Endothelial cell of umbilical vein (primary cell): ENCODE data around the gene DDIT3. TPM values are rescaled to one million over a fixed set of nuclear protein-coding genes. Genes with fewer than 3 reads are reported as not detected.

Experiments
- BruUV-seq: library from RNA; stranded (reverse); fragments of 400-500 nt; replicated peaks from 2 replicates; lab custom pipeline; 2021; lab: Mats Ljungman, UMichigan
- CTCF ChIA-PET: fragments of 300-600, 350-600 bp; sonication (Branson Sonifier 250); formaldehyde crosslinking; loops from one replicate; lab custom pipeline; 2021; ENCODE audit warnings: antibody characterized with exemption, inconsistent platforms; lab: Charles Lee
- POLR2A ChIA-PET: fragments of 300-600, 350-600 bp; sonication (Branson Sonifier 250); formaldehyde crosslinking; loops from one replicate; lab custom pipeline; 2021; ENCODE audit warnings: antibody characterized with exemption, inconsistent platforms; lab: Charles Lee
- DNase-seq: peaks from one replicate; pipeline ENCODE4 v3.0.0-alpha.2; 2011; ENCODE audit warnings: low read depth, low spot score
- FAIRE-seq: peaks from 2 replicates; lab custom pipeline; 2011; peaks lifted over from hg19 to GRCh38; lab: Jason Lieb, UNC
- H2AFZ ChIP-seq: 2 replicates; pipeline ENCODE4 v1.6.0; 2012; ENCODE audit warnings: low read depth, low read length, control low read depth, inconsistent platforms
- H3K27ac ChIP-seq: 2 replicates; pipeline ENCODE4 v1.5.1; 2011; ENCODE audit warnings: low read depth, mild to moderate bottlenecking, control low read depth, low read length, moderate library complexity; ENCODE audit not compliant: insufficient read depth
- H3K27me3 ChIP-seq, 2 experiments: 2 replicates each; pipeline versions ENCODE4 v1.6.0 to v1.6.1; 2011; ENCODE audit warnings: low read length in 2 of 2, mixed read lengths in 1 of 2; ENCODE audit not compliant: control insufficient read depth in 2 of 2, insufficient read depth in 2 of 2
- H3K36me3 ChIP-seq, 2 experiments: 2 replicates in 1 of 2; 3 replicates in 1 of 2; pipeline ENCODE4 v1.5.1; 2011; ENCODE audit warnings: low read length in 2 of 2, mild to moderate bottlenecking in 1 of 2, moderate library complexity in 1 of 2; ENCODE audit not compliant: control insufficient read depth in 2 of 2, insufficient read depth in 2 of 2; ENCODE audit errors: extremely low read depth in 1 of 2
- H3K4me1 ChIP-seq: 3 replicates; pipeline ENCODE4 v1.5.1; 2011; ENCODE audit warnings: mild to moderate bottlenecking, low read length; ENCODE audit not compliant: control insufficient read depth, insufficient read depth; ENCODE audit errors: extremely low read depth
- H3K4me2 ChIP-seq: 2 replicates; pipeline ENCODE4 v1.6.1; 2011; ENCODE audit warnings: low read length, control low read depth, mixed read lengths; ENCODE audit not compliant: insufficient read depth
- H3K4me3 ChIP-seq, 3 experiments: fragments of 200-600 bp in 1 of 3; sonication (generic), shearing (Covaris generic) in 1 of 3; replicated peaks in 1 of 3; 2 replicates each; pipeline ENCODE4 v1.5.1; 2011 to 2016; ENCODE audit warnings: control low read depth in 3 of 3, low read length in 3 of 3, mild to moderate bottlenecking in 2 of 3, inconsistent platforms in 1 of 3, low read depth in 1 of 3, moderate library complexity in 1 of 3; ENCODE audit not compliant: insufficient read depth in 1 of 3
- H3K79me2 ChIP-seq: 2 replicates; pipeline ENCODE4 v1.6.0; 2012; ENCODE audit warnings: low read length, inconsistent platforms; ENCODE audit not compliant: control insufficient read depth, insufficient read depth
- H3K9ac ChIP-seq: replicated peaks from 2 replicates; pipeline ENCODE3; 2011; ENCODE audit warnings: low read length, control low read depth; ENCODE audit not compliant: insufficient read depth; ENCODE audit errors: extremely low read depth
- H3K9me1 ChIP-seq: replicated peaks from 3 replicates; pipeline ENCODE4 v1.6.0; 2011; ENCODE audit warnings: mild to moderate bottlenecking, low read length; ENCODE audit not compliant: control insufficient read depth, insufficient read depth; ENCODE audit errors: extremely low read depth
- H3K9me3 ChIP-seq: replicated peaks from 2 replicates; pipeline ENCODE4 v1.5.1; 2012; ENCODE audit warnings: low read length, inconsistent platforms; ENCODE audit not compliant: control insufficient read depth, insufficient read depth
- H4K20me1 ChIP-seq: replicated peaks from 2 replicates; pipeline ENCODE3; 2011; ENCODE audit warnings: mild to moderate bottlenecking, low read length; ENCODE audit not compliant: control insufficient read depth, insufficient read depth; ENCODE audit errors: extremely low read depth
- CTCF ChIP-seq, 2 donors: IDR thresholded peaks; 1 replicate in 1 of 2; 2 replicates in 1 of 2; pipeline ENCODE4 v1.5.1; 2011; ENCODE audit warnings: low read length in 2 of 2, mild to moderate bottlenecking in 2 of 2, moderate library complexity in 2 of 2, control low read depth in 1 of 2, inconsistent platforms in 1 of 2, low read depth in 1 of 2; ENCODE audit not compliant: insufficient read depth in 1 of 2; ENCODE audit errors: extremely low read depth in 1 of 2
- EZH2 ChIP-seq: IDR thresholded peaks from 2 replicates; pipeline ENCODE4 v1.6.1; 2012; ENCODE audit warnings: borderline replicate concordance, low read depth, mild to moderate bottlenecking, moderate library complexity, low read length, inconsistent platforms; ENCODE audit not compliant: severe bottlenecking
- FOS ChIP-seq: IDR thresholded peaks from 2 replicates; pipeline ENCODE4 v1.6.1; 2011; ENCODE audit warnings: mild to moderate bottlenecking, low read length, moderate library complexity, borderline replicate concordance; ENCODE audit not compliant: insufficient read depth
- GATA2 ChIP-seq: IDR thresholded peaks from 2 replicates; pipeline ENCODE4 v1.7.0; 2011; ENCODE audit warnings: low read depth, mild to moderate bottlenecking, moderate library complexity, mixed read lengths, low read length; ENCODE audit not compliant: insufficient read length, insufficient read depth
- JUN ChIP-seq: IDR thresholded peaks from 2 replicates; pipeline ENCODE4 v1.6.1; 2011; ENCODE audit warnings: borderline replicate concordance, low read depth; ENCODE audit not compliant: insufficient read length, insufficient read depth
- MAX ChIP-seq: IDR thresholded peaks from 2 replicates; pipeline ENCODE4 v1.6.1; 2011; ENCODE audit not compliant: insufficient read depth, insufficient read length
- MYC ChIP-seq: IDR thresholded peaks from one replicate; pipeline ENCODE4 v1.6.1; 2011; ENCODE audit warnings: mild to moderate bottlenecking, low read depth, low read length
- POLR2A ChIP-seq: IDR thresholded peaks from 2 replicates; pipeline ENCODE4 v1.6.1; 2012; ENCODE audit warnings: low read depth, mild to moderate bottlenecking, control low read depth, low read length
- POLR2AphosphoS5 ChIP-seq: IDR thresholded peaks from 2 replicates; pipeline ENCODE4 v1.6.1; 2012; ENCODE audit warnings: low read depth, mild to moderate bottlenecking, control low read depth, low read length, moderate library complexity; ENCODE audit not compliant: insufficient read depth
- dilution Hi-C: fragments of 300-500 bp; cut with MboI; formaldehyde crosslinking; loops from one replicate; pipeline ENCODE4 v1.15.0; 2019; ENCODE audit warnings: low sequenced_read_pairs; ENCODE audit not compliant: extremely low pct_ligation_motif_present
- intact Hi-C: fragments of 100-400 bp; cut with micrococcal nuclease; formaldehyde crosslinking; loops from one replicate; pipeline ENCODE4 v1.10.0; 2022
- polyA plus RNA-seq, 4 experiments: library from polyadenylated mRNA; depleted of rRNA in 3 of 4; stranded (reverse) in 3 of 4; unstranded in 1 of 4; fragments of >200 nt; gene quantifications; 2 replicates each; pipeline versions ENCODE4 v1.2.1 to v1.2.3, GENCODE V29; 2011 to 2012; ENCODE audit warnings: missing spikeins in 1 of 4
- total RNA-seq: library from RNA; stranded (reverse); gene quantifications from 2 replicates; pipeline ENCODE4 v1.2.3, GENCODE V29; 2021

DDIT3 gene
- total and polyA plus RNA-seq, 2 donors (not counting 3 experiments of a cell fraction or from before 2014, with no cell fraction given): 13.7 to 22.0 TPM

- POLR2A ChIA-PET: interaction anchor here (0.9 kb wide), 1 partner anchor 17 kb away, joined by 4 read pairs; no protein-coding TSS in a partner anchor
These were observed 4.3 kb downstream of the DDIT3 start for GRCh38 chr12:57515934-57516541.

More at GRCh38 chr12:57515934-57516541, 4.3 kb downstream of the DDIT3 start:
- no peaks in the 10 kb centered on the region for H4K20me1 ChIP-seq
- TF ChIP-seq GATA2 (no peak), FOS (no peak), JUN (no peak), POLR2AphosphoS5 (no peak), EZH2 (no peak), MAX (no peak), CTCF (IDR thresholded peaks at IDR 0.05; ENCODE audit: extremely low read depth in 1 of 2, insufficient read depth in 1 of 2, low read depth in 1 of 2, low read length in 2 of 2) (no peak), POLR2A (no peak), MYC (no peak)
- no peaks in the 10 kb centered on the region for H3K9me1 ChIP-seq
- no peak overlapping the region for H3K4me2 ChIP-seq
- BruUV-seq: TSS peak; percentile 5
- dilution Hi-C loops: no loop called here
- DNase-seq (no peak), FAIRE-seq (no peak)
- H3K9me3 ChIP-seq: no peaks in the 10 kb centered on the region
- H3K27me3 ChIP-seq: no peaks in the 10 kb centered on the region
- no peak overlapping the region for H3K9ac ChIP-seq
- H3K4me1 ChIP-seq: peaks cover 23% of the 10 kb centered on the region
- no peak overlapping the region for H2AFZ ChIP-seq
- H3K4me3 ChIP-seq: no peak overlapping the region
- intact Hi-C loops: no loop called here
- CTCF ChIA-PET: interaction anchor here (1.8 kb wide), 1 partner anchor 11 kb away, joined by 4 read pairs; no protein-coding TSS in a partner anchor
- peaks cover 33 to 45% of the 10 kb centered on the region in 2 experiments for H3K36me3 ChIP-seq
- H3K27ac ChIP-seq: no peak overlapping the region
- H3K79me2 ChIP-seq: peaks cover 23% of the 10 kb centered on the region
